HEK293 (cell line): ENCODE data around the gene NELFB.
A peak's percentile ranks its signal among the peaks of the same experiment; 100 is the strongest.

Experiments used
- CTCF ChIA-PET: fragments of 350-600 bp; formaldehyde crosslinking; extraction: SDS; loops from one replicate; lab custom pipeline; 2021; ENCODE audit warnings: antibody characterized with exemption; lab: Yijun Ruan, JAX
- POLR2A ChIA-PET: fragments of 300-600 bp; formaldehyde crosslinking; extraction: SDS; loops from one replicate; lab custom pipeline; 2020; ENCODE audit warnings: antibody characterized with exemption, inconsistent platforms; lab: Yijun Ruan, JAX
- H3K27ac ChIP-seq: fragments of 200-500 bp; sonication (Bioruptor generic); 2 replicates; pipeline ENCODE4 v1.5.1; 2014; ENCODE audit warnings: low read depth, low read length, control low read depth, inconsistent platforms; ENCODE audit errors: extremely low read depth
- H3K36me3 ChIP-seq, 2 experiments: fragments of 200-500 bp in 1 of 2; sonication (Bioruptor generic) in 1 of 2; 1 replicate in 1 of 2; 2 replicates in 1 of 2; pipeline ENCODE4 v1.5.1; 2014 to 2017; ENCODE audit warnings: inconsistent platforms in 2 of 2, low read length in 2 of 2; ENCODE audit not compliant: control insufficient read depth in 2 of 2, insufficient read depth in 1 of 2
- H3K4me1 ChIP-seq: fragments of 200-500 bp; sonication (Bioruptor generic); 2 replicates; pipeline ENCODE4 v1.5.1; 2014; ENCODE audit warnings: mild to moderate bottlenecking, low read length, inconsistent platforms; ENCODE audit not compliant: control insufficient read depth, insufficient read depth
- H3K4me3 ChIP-seq: 2 replicates; pipeline ENCODE4 v1.5.1; 2011; ENCODE audit warnings: low read depth, mild to moderate bottlenecking, control low read depth, low read length, moderate library complexity
- H3K9me3 ChIP-seq: fragments of 200-500 bp; sonication (Bioruptor generic); 2 replicates; pipeline ENCODE4 v1.5.1; 2014; ENCODE audit warnings: low read depth, low read length, inconsistent platforms; ENCODE audit not compliant: control insufficient read depth, insufficient read depth
- GLI4 ChIP-seq: fragments of 450-650 bp; formaldehyde crosslinking; IDR thresholded peaks from 2 replicates; pipeline ENCODE4 v1.5.1; 2016; ENCODE audit warnings: missing biosample characterization, missing genetic modification characterization
- GLIS1 ChIP-seq: fragments of 450-650 bp; formaldehyde crosslinking; IDR thresholded peaks from 2 replicates; pipeline ENCODE4 v1.5.1; 2016; ENCODE audit warnings: missing biosample characterization, missing genetic modification characterization
- GLIS2 ChIP-seq: fragments of 450-650 bp; formaldehyde crosslinking; IDR thresholded peaks from 2 replicates; pipeline ENCODE4 v1.5.1; 2016; ENCODE audit warnings: missing biosample characterization, missing genetic modification characterization
- PRDM6 ChIP-seq: fragments of 450-650 bp; formaldehyde crosslinking; IDR thresholded peaks from 2 replicates; pipeline ENCODE4 v1.5.1; 2017; ENCODE audit warnings: missing biosample characterization, missing genetic modification characterization
- RBAK ChIP-seq: fragments of 450-650 bp; formaldehyde crosslinking; IDR thresholded peaks from 2 replicates; pipeline ENCODE4 v1.5.1; 2016; ENCODE audit warnings: missing biosample characterization, missing genetic modification characterization
- SP2 ChIP-seq: fragments of 450-650 bp; formaldehyde crosslinking; IDR thresholded peaks from 2 replicates; pipeline ENCODE4 v1.5.1; 2016; ENCODE audit warnings: missing biosample characterization, missing genetic modification characterization
- ZBTB10 ChIP-seq: fragments of 450-650 bp; formaldehyde crosslinking; IDR thresholded peaks from 2 replicates; pipeline ENCODE4 v1.5.1; 2016; ENCODE audit warnings: missing biosample characterization, missing genetic modification characterization
- ZBTB48 ChIP-seq: fragments of 450-650 bp; formaldehyde crosslinking; IDR thresholded peaks from 2 replicates; pipeline ENCODE4 v1.5.1; 2016; ENCODE audit warnings: missing biosample characterization, missing genetic modification characterization
- ZNF146 ChIP-seq: fragments of 450-650 bp; formaldehyde crosslinking; IDR thresholded peaks from 2 replicates; pipeline ENCODE4 v1.5.1; 2016; ENCODE audit warnings: missing biosample characterization, missing genetic modification characterization
- ZNF157 ChIP-seq: fragments of 450-650 bp; formaldehyde crosslinking; IDR thresholded peaks from 2 replicates; pipeline ENCODE4 v1.5.1; 2016; ENCODE audit warnings: missing biosample characterization, missing genetic modification characterization
- ZNF335 ChIP-seq: fragments of 450-650 bp; formaldehyde crosslinking; conservative IDR thresholded peaks from 2 replicates; pipeline ENCODE4 v1.5.1; 2016; ENCODE audit warnings: missing biosample characterization, missing genetic modification characterization
- ZNF426 ChIP-seq: fragments of 450-650 bp; formaldehyde crosslinking; IDR thresholded peaks from 2 replicates; pipeline ENCODE4 v1.5.1; 2017; ENCODE audit warnings: missing biosample characterization, missing genetic modification characterization, mild to moderate bottlenecking, inconsistent platforms, moderate library complexity
- ZNF521 ChIP-seq: fragments of 450-650 bp; formaldehyde crosslinking; IDR thresholded peaks from 2 replicates; pipeline ENCODE4 v1.5.1; 2017; ENCODE audit warnings: missing biosample characterization, mild to moderate bottlenecking, missing genetic modification characterization
- ZNF530 ChIP-seq: fragments of 450-650 bp; formaldehyde crosslinking; IDR thresholded peaks from 2 replicates; pipeline ENCODE4 v1.5.1; 2016; ENCODE audit warnings: low read depth, missing biosample characterization, missing genetic modification characterization
- ZNF610 ChIP-seq: fragments of 450-650 bp; formaldehyde crosslinking; IDR thresholded peaks from 2 replicates; pipeline ENCODE4 v1.5.1; 2016; ENCODE audit warnings: missing biosample characterization, missing genetic modification characterization, borderline replicate concordance
- ZNF670 ChIP-seq: fragments of 450-650 bp; formaldehyde crosslinking; IDR thresholded peaks from 2 replicates; pipeline ENCODE4 v1.5.1; 2016; ENCODE audit warnings: missing biosample characterization, missing genetic modification characterization, low read depth
- ZNF768 ChIP-seq: fragments of 450-650 bp; formaldehyde crosslinking; IDR thresholded peaks from 2 replicates; pipeline ENCODE4 v1.5.1; 2018; ENCODE audit warnings: missing biosample characterization, mild to moderate bottlenecking, missing genetic modification characterization
- ZNF791 ChIP-seq: fragments of 450-650 bp; formaldehyde crosslinking; IDR thresholded peaks from 2 replicates; pipeline ENCODE4 v1.5.1; 2016; ENCODE audit warnings: missing biosample characterization, missing genetic modification characterization

NELFB gene

GRCh38 chr9:137295849-137296669 is 40.9 kb downstream of the NELFB start:
- POLR2A ChIA-PET: interaction anchor here (1.1 kb wide), 1 partner anchor 127 kb away, joined by 5 read pairs; the partner anchor contains the start of genes EXD3 and NOXA1
- H3K27ac ChIP-seq: no peak overlapping the region; the same call in 1 of the 2 replicates
- H3K4me3 ChIP-seq: no peak overlapping the region

GRCh38 chr9:137296670-137297664 is 41.8 kb downstream of the NELFB start:
- H3K36me3 ChIP-seq: no peaks in the 10 kb centered on the region
- H3K9me3 ChIP-seq: no peaks in the 10 kb centered on the region
- TF ChIP-seq ZNF530 (tag by site-specific recombination) (no peak), GLI4 (tag by site-specific recombination) (0 out of 2 replicates have a peak, but pooled peaks have one; percentile 6), GLIS1 (tag by site-specific recombination) (peak; percentile 70), ZNF670 (tag by site-specific recombination) (no peak), ZBTB48 (tag by site-specific recombination) (no peak), PRDM6 (tag by site-specific recombination) (no peak), ZNF610 (tag by site-specific recombination) (no peak), ZNF157 (tag by site-specific recombination) (no peak), SP2 (tag by site-specific recombination) (0 out of 2 replicates have a peak, but pooled peaks have one; percentile 7), ZNF791 (tag by site-specific recombination) (no peak), ZBTB10 (tag by site-specific recombination) (no peak), ZNF146 (tag by site-specific recombination) (no peak), ZNF768 (tag by site-specific recombination) (0 out of 2 replicates have a peak, but pooled peaks have one; percentile 39), ZNF335 (tag by site-specific recombination) (no peak), ZNF426 (no peak)
- CTCF ChIA-PET: interaction anchor here (0.6 to 4.9 kb wide), 6 partner anchors 10 to 251 kb away, joined by 3 to 21 read pairs (median 4); partner anchors contain the start of genes EXD3, NELFB, NOXA1 and NPDC1
- H3K4me3 ChIP-seq: no peak overlapping the region
- peaks cover 10% of the 10 kb centered on the region for H3K4me1 ChIP-seq
- POLR2A ChIA-PET: interaction anchor here (0.5 to 1.1 kb wide), 4 partner anchors 42 to 165 kb away, joined by 3 to 7 read pairs (median 4); partner anchors contain the start of genes EXD3, NELFB, NOXA1 and TUBB4B
- H3K27ac ChIP-seq: no peak overlapping the region

More at GRCh38 chr9:137295849-137296669, 40.9 kb downstream of the NELFB start:
- Histone ChIP-seq H3K36me3 (no peaks in the 10 kb centered on the region), H3K4me1 (peaks cover 10% of the 10 kb centered on the region), H3K9me3 (no peaks in the 10 kb centered on the region)
- TF ChIP-seq GLIS2 (tag by site-specific recombination) (0 out of 2 replicates have a peak, but pooled peaks have one; percentile 18), RBAK (tag by site-specific recombination) (no peak), GLI4 (tag by site-specific recombination) (peak; percentile 89; the same call in 1 of the 2 replicates), GLIS1 (tag by site-specific recombination) (no peak), ZBTB48 (tag by site-specific recombination) (0 out of 2 replicates have a peak, but pooled peaks have one; percentile 41), ZNF521 (tag by site-specific recombination) (no peak)
- CTCF ChIA-PET: interaction anchor here (0.9 to 4.9 kb wide), 4 partner anchors 9 to 229 kb away, joined by 4 to 21 read pairs (median 5); partner anchors contain the start of genes EXD3 and NOXA1
